AG08396 (cell line): ENCODE data around the gene CDH13.

ENCODE experiments used
- DNase-seq: peaks from one replicate; pipeline ENCODE4 v3.0.0; 2012; ENCODE audit warnings: low spot score, mixed read lengths

The CDH13 gene

GRCh38 chr16:83187405-83187804 is 560.6 kb downstream of the CDH13 start:
- DNase-seq, result peak; percentile 57

- DNase-seq, result no peak
Observed at GRCh38 chr16:83196796-83197195, 570.0 kb downstream of the CDH13 start.

GRCh38 chr16:83197450-83197849 is 570.7 kb downstream of the CDH13 start:
- no peak for DNase-seq

- no peak for DNase-seq
Observed at GRCh38 chr16:83198977-83199376, 572.2 kb downstream of the CDH13 start.

DNA sequence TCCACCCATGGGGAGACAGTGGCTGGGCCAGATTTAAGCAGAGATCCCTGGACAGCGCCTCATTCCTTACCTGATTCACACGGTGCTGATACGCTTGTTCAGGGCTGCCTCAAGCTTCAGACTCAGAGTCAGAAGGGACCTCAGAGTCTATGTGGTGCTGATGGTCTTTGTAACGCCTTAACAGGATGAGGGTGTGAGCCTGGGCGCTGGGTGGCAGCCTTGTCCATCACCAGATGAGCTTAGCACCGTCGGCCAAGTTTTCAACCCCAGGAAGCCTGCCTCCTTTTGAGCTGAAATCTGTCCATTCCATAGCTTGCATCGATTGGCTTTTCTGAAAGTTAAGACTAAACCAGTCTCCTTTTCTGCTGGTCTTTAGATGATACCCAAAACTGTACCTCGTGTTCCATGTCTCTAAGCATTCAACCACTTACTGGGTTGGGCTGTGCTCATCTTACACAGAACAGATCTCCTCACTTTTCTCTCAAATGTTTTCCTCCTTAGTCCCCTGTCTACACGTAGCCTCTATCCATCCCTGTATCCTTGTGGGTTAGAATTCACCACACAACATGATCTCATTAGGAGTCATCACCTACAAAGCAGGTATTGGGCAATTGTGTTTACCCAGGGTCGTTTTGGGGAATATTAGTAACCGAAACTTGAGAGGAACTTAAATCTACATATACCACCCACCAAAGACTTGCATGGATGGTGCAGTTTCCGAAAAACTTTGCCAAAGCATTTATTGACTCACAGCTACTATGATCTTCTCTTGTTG is 573.4 kb downstream of the CDH13 start:
- no peak for DNase-seq

GRCh38 chr16:83201748-83202147 is 575.0 kb downstream of the CDH13 start:
- DNase-seq, result no peak

DNA sequence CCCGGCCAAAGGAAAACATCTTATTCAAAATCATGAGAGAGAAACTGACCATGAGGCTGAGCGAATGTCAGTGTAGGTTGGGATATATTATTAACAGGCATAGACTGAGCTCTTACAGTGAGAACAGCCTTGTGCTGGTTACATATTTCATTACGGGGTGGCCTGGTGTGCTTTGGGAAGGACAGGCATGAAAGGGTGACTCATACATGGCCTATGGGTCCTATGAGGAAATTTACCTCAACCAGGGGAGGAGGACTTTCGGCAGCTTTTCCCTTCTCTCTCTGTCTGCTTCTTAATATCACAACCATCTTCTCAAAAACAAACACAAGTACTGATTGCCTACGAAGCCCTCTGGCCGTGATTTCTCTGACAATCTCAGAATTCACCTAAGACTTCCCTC is 579.1 kb downstream of the CDH13 start:
- no peak for DNase-seq

- no peak for DNase-seq
Observed at GRCh38 chr16:83206426-83206825, 579.7 kb downstream of the CDH13 start.

GRCh38 chr16:83211711-83212110 is 584.9 kb downstream of the CDH13 start:
- no peak for DNase-seq

- no peak for DNase-seq
Observed at GRCh38 chr16:83212301-83212841, 585.6 kb downstream of the CDH13 start.

GRCh38 chr16:83214671-83215070 is 587.9 kb downstream of the CDH13 start:
- DNase-seq, result no peak

GRCh38 chr16:83215406-83216001 is 588.7 kb downstream of the CDH13 start:
- peak; percentile 53 for DNase-seq

DNA sequence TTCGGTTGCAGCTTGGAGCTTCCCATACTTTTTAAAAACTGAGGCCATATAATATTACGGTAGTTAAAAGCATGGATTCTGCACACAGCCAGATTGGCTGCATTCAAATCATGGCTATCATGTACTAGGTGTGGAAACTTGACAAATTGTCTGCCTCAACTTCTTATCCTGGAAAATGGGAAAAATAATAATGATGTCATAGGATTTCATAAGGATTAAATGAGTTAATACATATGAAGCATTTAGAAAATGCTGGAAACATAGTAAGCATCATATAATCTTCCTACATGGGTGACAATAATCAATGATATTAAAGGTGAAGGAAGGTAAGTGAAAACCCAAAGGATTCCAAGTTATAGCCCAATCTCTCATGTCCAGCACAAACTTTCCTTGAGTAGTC is 592.5 kb downstream of the CDH13 start:
- DNase-seq, result no peak

DNA sequence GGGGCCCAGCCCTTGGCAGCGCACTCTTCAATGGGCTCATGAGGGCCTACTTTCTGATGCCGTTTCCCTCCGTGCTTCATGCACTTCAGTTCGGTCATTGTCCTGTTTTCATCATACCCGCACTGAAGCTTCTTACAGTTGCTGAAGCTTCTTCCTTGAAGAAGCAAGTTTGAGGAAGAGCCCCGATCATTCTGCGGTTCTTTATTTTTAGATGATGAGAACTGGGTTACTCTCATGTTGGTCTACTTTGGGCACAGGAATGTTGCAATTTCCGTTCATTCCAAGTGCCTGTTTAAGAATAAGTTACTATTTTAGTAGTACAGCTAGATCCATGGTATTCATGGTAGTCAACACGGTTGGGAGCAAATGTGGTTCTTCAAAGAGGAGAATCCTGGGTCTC is 593.3 kb downstream of the CDH13 start:
- no peak for DNase-seq

- no peak for DNase-seq
Observed at GRCh38 chr16:83224642-83225041, 597.9 kb downstream of the CDH13 start.

DNA sequence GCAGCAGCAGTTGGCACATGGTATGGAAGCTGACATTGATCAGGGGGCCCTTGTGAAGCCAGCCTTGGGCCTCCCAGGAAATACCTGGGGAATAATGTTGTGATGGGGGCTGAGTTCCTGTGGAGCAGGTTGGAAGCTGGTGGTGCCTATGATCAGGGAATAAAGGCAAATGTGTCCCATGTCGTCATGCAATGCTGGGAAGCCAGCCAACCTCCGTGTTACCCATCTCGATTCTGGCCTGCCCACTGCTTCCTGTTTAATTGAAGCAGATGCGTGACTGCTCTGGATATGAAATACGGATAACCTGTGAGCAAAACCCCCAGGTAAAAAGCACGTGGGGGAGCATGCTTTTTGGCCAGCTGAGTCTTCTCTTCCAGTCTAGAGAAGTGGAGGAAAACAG is 600.6 kb downstream of the CDH13 start:
- DNase-seq, result no peak

DNA sequence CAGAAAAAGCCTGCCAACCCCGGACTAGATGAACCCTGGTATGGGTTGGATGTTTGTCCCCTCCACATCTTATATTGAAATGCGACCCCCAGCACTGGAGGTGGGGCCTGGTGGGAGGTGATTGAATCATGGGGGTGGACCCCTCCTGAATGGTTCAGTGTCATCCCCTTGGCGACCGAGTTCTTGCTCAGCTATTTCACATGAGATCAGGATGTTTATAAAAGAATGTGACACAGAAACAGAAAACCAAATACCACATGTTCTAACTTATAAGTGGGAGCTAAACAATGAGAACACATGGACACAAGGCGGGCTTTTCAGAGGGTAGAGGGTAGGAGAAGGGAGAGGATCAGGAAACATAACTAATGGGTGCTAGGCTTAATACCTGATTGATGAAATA is 605.0 kb downstream of the CDH13 start:
- no peak for DNase-seq

- no peak for DNase-seq
Observed at GRCh38 chr16:83233153-83233552, 606.4 kb downstream of the CDH13 start.

DNA sequence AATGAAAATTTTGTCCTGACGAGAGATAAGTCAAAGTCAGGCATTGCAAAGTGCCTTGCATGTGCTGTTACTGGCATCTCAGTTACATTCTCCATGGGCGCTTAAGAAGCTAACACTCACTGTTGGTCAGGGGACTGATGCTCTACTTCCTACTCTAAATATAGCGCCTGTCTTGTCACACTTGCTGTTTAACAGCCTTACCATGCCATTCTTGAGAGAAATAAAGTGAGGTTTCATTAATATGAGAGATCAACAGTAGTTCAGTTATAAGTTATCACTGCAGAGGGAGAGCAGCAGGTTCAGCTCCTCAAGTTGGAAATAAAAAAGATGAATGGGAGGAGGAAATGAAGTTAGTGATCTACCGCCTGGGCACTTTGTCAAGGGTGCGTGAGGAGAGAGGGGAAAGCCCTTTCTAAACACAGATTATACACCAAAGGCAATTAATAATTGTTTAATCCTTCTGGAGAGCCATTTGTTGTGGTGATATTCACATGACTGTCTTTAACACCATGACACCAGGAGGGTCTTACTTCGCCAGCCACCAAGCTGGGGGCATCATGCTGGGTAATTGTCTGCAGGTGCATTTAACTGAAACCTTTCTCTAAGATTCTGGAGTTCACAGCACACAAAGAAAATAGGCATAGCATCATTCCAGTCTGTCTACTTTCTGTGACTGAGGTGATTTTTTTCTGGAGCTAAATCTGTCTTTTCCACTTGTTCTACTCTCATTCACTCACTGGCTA is 612.4 kb downstream of the CDH13 start:
- DNase-seq, result no peak

DNA sequence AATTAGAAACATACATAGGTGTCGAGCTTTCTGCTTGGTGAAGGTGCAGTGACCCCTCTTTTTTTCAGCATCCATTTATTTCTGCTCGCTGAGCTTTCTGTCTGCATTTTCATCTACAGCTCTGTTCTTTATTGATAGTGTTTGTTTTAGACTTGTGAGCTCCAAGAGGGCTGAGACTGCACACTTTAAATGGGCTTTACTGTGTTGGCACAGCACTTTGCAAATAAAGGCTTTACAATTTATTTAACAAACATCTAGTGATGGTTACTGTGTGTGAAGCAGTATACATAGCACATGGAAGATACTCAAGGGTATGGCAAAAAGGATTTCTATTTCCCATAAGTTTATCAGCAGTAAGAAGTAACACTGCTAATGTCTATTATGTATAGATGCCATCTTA is 617.3 kb downstream of the CDH13 start:
- DNase-seq, result no peak

GRCh38 chr16:83245061-83245460 is 618.3 kb downstream of the CDH13 start:
- DNase-seq, result no peak

- DNase-seq, result no peak
Observed at GRCh38 chr16:83247767-83248372, 621.1 kb downstream of the CDH13 start.
